Measurements from ENCODE around the gene LRRC27. TPM values are rescaled to one million over a fixed set of nuclear protein-coding genes. Genes with fewer than 3 reads are reported as not detected.
A peak's percentile ranks its signal among the peaks of the same experiment; 100 is the strongest.

LRRC27 gene
- total RNA-seq, 6 experiments from 2014 or later: 2.2 to 5.4 (median 3.2) TPM

DNA sequence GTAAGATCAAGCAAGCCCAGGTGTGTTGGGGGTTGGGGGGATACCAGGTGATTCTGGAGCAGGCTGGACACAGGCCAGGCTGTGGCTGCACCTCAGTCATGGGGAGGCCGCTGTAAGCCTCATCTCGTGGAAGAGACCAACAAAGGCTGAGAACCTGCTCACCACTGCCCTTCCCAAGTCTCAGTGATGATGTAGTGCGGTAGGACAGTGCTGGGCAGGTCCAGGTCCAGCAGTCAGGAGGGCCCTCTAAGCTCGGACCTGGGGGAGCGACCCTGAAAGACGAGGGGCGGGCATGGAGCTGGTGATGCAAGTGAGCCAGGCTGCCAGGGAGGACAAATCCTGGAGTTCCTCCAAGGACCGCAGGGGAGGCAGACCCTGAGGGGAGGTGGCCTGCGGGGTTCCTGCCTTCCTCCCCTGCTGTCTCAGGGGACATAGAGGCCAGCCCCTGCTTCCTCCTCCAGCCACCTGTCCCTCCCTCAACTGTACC lies 61.7 kb downstream of the LRRC27 start:
- intact Hi-C loops (cut with DNase I): loop anchor here (5.0 to 10.0 kb wide), 3 partner anchors 54 to 59 kb away; partner anchors contain the start of gene LRRC27 (in 1 of the 2)
- no peaks in the 10 kb centered on the region for H3K9me3 ChIP-seq
- peaks cover 0 to 10% (median 3%) of the 10 kb centered on the region in 4 donors for H3K4me1 ChIP-seq

DNA sequence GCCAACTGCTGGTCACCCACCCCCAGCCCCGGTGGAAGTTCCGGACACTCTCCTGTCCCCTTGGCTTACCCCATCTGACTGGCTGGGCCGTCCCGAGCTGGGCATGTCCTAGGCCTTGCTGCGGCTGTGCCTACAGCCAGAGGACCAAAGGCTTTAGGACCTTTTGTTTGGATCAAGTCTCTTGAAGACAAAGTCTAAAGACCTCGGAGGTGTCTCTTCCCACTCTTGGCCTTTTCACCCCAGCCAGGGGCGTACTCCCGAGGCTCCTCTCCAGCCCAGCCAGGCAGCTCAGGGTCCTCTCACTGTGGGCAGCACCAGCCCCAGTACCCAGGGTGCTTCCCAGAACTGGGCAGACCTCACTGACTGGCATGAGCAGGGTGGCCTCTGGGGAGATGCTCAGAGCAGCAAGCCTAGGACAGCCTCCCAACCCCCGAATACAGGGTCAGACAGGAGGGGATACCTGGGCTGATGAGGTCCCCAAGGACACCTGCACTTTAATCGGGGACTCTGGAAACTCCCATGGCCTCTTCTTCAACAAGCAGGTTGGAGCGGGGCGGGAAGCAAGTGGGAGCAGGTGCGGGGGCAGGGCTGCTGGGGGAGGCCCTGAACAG lies 62.3 kb downstream of the LRRC27 start:
- TF ChIP-seq POLR2A (IDR thresholded peaks at IDR 0.05): no peak
- TF ChIP-seq, protein P1, sequence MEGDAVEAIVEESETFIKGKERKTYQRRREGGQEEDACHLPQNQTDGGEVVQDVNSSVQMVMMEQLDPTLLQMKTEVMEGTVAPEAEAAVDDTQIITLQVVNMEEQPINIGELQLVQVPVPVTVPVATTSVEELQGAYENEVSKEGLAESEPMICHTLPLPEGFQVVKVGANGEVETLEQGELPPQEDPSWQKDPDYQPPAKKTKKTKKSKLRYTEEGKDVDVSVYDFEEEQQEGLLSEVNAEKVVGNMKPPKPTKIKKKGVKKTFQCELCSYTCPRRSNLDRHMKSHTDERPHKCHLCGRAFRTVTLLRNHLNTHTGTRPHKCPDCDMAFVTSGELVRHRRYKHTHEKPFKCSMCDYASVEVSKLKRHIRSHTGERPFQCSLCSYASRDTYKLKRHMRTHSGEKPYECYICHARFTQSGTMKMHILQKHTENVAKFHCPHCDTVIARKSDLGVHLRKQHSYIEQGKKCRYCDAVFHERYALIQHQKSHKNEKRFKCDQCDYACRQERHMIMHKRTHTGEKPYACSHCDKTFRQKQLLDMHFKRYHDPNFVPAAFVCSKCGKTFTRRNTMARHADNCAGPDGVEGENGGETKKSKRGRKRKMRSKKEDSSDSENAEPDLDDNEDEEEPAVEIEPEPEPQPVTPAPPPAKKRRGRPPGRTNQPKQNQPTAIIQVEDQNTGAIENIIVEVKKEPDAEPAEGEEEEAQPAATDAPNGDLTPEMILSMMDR (IDR thresholded peaks at IDR 0.05): no peak
- 88% methylated on average over 7 of the region's 13 CpGs for WGBS (ENCODE audit: insufficient coverage, low coverage, low lambda C conversion rate, missing lambda C conversion rate)
- no peak for ATAC-seq
- Histone ChIP-seq H3K27ac (no peak overlapping the region), H3K27me3 (no peaks in the 10 kb centered on the region), H3K4me3 (no peak overlapping the region), H3K36me3 (no peaks in the 10 kb centered on the region), H3K4me1 (peaks cover 0 to 10% (median 3%) of the 10 kb centered on the region in 4 donors), H3K9me3 (no peaks in the 10 kb centered on the region)
- DNase-seq: peak in 1 of 3 donors; percentile 50
- intact Hi-C loops (cut with DNase I): loop anchor here (5.0 to 10.0 kb wide), 3 partner anchors 53 to 60 kb away; partner anchors contain the start of gene LRRC27 (in 1 of the 2)

More for the DNA sequence above, 61.7 kb downstream of the LRRC27 start:
- no CpG with 5 or more reads among the region's 9 CpGs for WGBS (ENCODE audit: insufficient coverage, low coverage, low lambda C conversion rate, missing lambda C conversion rate)
- Histone ChIP-seq H3K36me3 (no peaks in the 10 kb centered on the region), H3K27ac (no peak overlapping the region), H3K27me3 (no peaks in the 10 kb centered on the region), H3K4me3 (no peak overlapping the region)
- TF ChIP-seq, protein P1 (IDR thresholded peaks at IDR 0.05): no peak
- TF ChIP-seq POLR2A (IDR thresholded peaks at IDR 0.05): no peak
- ATAC-seq (no peak), DNase-seq (peak in 1 of 3 donors; percentile 53)

GRCh38 chr10:132394936-132395703 lies 63.1 kb downstream of the LRRC27 start:
- H3K27me3 ChIP-seq: no peaks in the 10 kb centered on the region

More at GRCh38 chr10:132394936-132395703, 63.1 kb downstream of the LRRC27 start:
- WGBS (ENCODE audit: insufficient coverage, low coverage, low lambda C conversion rate, missing lambda C conversion rate): no CpG with 5 or more reads among the region's 12 CpGs
- no peaks in the 10 kb centered on the region for H3K36me3 ChIP-seq
- ATAC-seq (no peak), DNase-seq (peak in 2 of 3 donors; percentile 20 to 40)
- no peaks in the 10 kb centered on the region for H3K9me3 ChIP-seq
- TF ChIP-seq, protein P1 (IDR thresholded peaks at IDR 0.05): no peak
- no peak for TF ChIP-seq POLR2A (IDR thresholded peaks at IDR 0.05)
- intact Hi-C loops (cut with DNase I): loop anchor here (5.0 to 10.0 kb wide), 3 partner anchors 52 to 60 kb away; partner anchors contain the start of gene LRRC27 (in 1 of the 2)
- no peak overlapping the region for H3K4me3 ChIP-seq
- H3K27ac ChIP-seq: peak overlapping the region; percentile 84 to 89 (median 87)
- H3K4me1 ChIP-seq: peaks cover 0 to 10% (median 3%) of the 10 kb centered on the region in 4 donors
